Measurements from ENCODE around the gene WHRN.

GRCh38 chr9:114432323-114433067, 72.8 kb downstream of the WHRN start:
- TF ChIP-seq CTCF (IDR thresholded peaks at IDR 0.05) (no peak), EZH2 (IDR thresholded peaks at IDR 0.05; ENCODE audit: borderline replicate concordance, insufficient read depth, low read depth, low read length, poor library complexity, severe bottlenecking) (no peak)
